Esophagus muscularis mucosa (tissue), 4 donors: ENCODE results near the gene CTRB1. TPM values are rescaled to one million over a fixed set of nuclear protein-coding genes. Genes with fewer than 3 reads are reported as not detected.
"Not testable (repeated sequence)": the region's sequence is repeated elsewhere in the genome, so short reads cannot be mapped to it uniquely, and the experiment has no call there.

Experiments
- DNase-seq: peaks from one replicate; pipeline ENCODE4 v3.0.0-alpha.2; 2017; ENCODE audit errors: extremely low spot score
- H3K27ac ChIP-seq, 4 donors: fragments of 200-600 bp; sonication (generic); replicated peaks in 1 of 4; 1 replicate in 3 of 4; 2 replicates in 1 of 4; pipeline ENCODE4 v1.5.1; 2016 to 2019; ENCODE audit warnings: mild to moderate bottlenecking in 1 of 4
- H3K27me3 ChIP-seq, 4 donors: fragments of 200-600 bp; sonication (generic); one replicate each; pipeline versions ENCODE4 v1.5.1 to v1.6.0; 2016 to 2019
- H3K36me3 ChIP-seq, 4 donors: fragments of 200-600 bp; sonication (generic); one replicate each; pipeline ENCODE4 v1.5.1; 2016 to 2019
- H3K4me1 ChIP-seq, 4 donors: fragments of 200-600 bp; sonication (generic); one replicate each; pipeline ENCODE4 v1.5.1; 2016 to 2019
- H3K4me3 ChIP-seq, 4 donors: fragments of 200-600 bp; sonication (generic); 1 replicate in 2 of 4; 2 replicates in 2 of 4; pipeline ENCODE4 v1.5.1; 2016 to 2019; ENCODE audit warnings: mild to moderate bottlenecking in 4 of 4, moderate library complexity in 1 of 4
- H3K9me3 ChIP-seq, 4 donors: fragments of 200-600 bp; sonication (generic); 1 replicate in 3 of 4; 2 replicates in 1 of 4; pipeline ENCODE4 v1.5.1; 2016 to 2019
- CTCF ChIP-seq, 3 experiments: fragments of 200-600 bp in 2 of 3; fragments of 450-650 bp in 1 of 3; sonication (generic) in 2 of 3; IDR thresholded peaks; one replicate each; pipeline ENCODE4 v1.5.1; 2017 to 2019; ENCODE audit warnings: antibody characterized with exemption in 3 of 3, mild to moderate bottlenecking in 2 of 3, moderate library complexity in 1 of 3
- EP300 ChIP-seq: sonication (generic); formaldehyde crosslinking; IDR thresholded peaks from one replicate; pipeline ENCODE4 v1.6.1; 2017; ENCODE audit warnings: antibody characterized with exemption
- POLR2A ChIP-seq: fragments of 450-650 bp; IDR thresholded peaks from one replicate; pipeline ENCODE4 v1.6.1; 2017; ENCODE audit warnings: antibody characterized with exemption, moderate library complexity, mild to moderate bottlenecking, low read depth
- POLR2AphosphoS5 ChIP-seq, 2 donors: sonication (generic); formaldehyde crosslinking; IDR thresholded peaks; one replicate each; pipeline ENCODE4 v1.6.1; 2017; ENCODE audit warnings: antibody characterized with exemption in 2 of 2
- WGBS: methylation state at CpG from one replicate; pipeline ENCODE4 v1.1.5; 2018; 5-methylcytosine and 5-hydroxymethylcytosine counted together
- intact Hi-C: fragments of 100-400 bp; cut with DNase I; formaldehyde crosslinking; loops from one replicate; pipeline ENCODE4 v1.15.1; 2023
- total RNA-seq, 4 donors: library from RNA; depleted of rRNA; stranded (reverse); fragments of >200 nt; gene quantifications; one replicate each; pipeline versions ENCODE4 v1.1.0 to v1.2.1, GENCODE V29; 2016

The CTRB1 gene
- total RNA-seq, 4 donors from 2014 or later: not detected

DNA sequence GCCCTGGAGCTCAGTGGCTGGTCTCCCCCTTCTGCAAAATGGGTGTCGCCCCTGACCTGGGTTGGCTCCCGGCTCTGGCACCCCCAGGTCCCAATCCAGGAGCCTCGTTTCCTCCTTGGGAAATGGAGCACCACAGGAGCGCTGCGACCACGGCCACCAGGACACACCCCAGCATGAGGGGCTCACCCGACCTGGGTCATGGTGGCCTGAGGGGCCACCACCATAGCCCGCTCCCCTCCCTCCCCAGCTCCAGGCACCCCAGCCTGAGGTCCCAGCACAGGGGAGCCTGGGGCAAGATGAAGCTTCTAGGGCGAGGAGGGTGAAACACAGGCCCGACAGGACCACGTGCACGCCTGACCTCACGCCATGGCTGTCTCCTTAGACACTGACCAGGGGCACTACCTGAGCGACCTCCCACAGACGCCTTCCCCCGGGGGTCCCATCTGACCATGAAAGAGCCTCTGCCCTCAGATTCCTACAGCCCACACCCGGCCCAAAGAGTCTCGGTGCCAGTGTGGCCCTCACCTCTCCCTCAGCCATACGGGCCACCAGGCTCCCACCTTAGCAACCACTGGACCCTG is 20.8 kb downstream of the CTRB1 start:
- H3K4me1 ChIP-seq: peaks cover 55 to 71% (median 64%) of the 10 kb centered on the region in 4 donors
- peaks cover 16 to 61% (median 50%) of the 10 kb centered on the region in 4 donors for H3K36me3 ChIP-seq
- H3K4me3 ChIP-seq: no peak overlapping the region
- H3K9me3 ChIP-seq: no peaks in the 10 kb centered on the region
- intact Hi-C loops: loop anchor here (5.0 kb wide), 1 partner anchor 68 kb away; no protein-coding TSS in a partner anchor
- no peaks in the 10 kb centered on the region for H3K27me3 ChIP-seq
- 73% methylated on average over 5 of the region's 19 CpGs for WGBS
- TF ChIP-seq POLR2AphosphoS5 (IDR thresholded peaks at IDR 0.05): no peak
- no peak for TF ChIP-seq POLR2A
- TF ChIP-seq EP300: no peak
- TF ChIP-seq CTCF (IDR thresholded peaks at IDR 0.05): no peak
- H3K27ac ChIP-seq: peak overlapping the region; percentile 82 to 85 (median 84)
- no peak for DNase-seq

GRCh38 chr16:75240633-75241032 is 21.8 kb downstream of the CTRB1 start:
- WGBS: 80% methylated on average over 1 of the region's 7 CpGs
- peaks cover 63 to 78% (median 72%) of the 10 kb centered on the region in 4 donors for H3K4me1 ChIP-seq

DNA sequence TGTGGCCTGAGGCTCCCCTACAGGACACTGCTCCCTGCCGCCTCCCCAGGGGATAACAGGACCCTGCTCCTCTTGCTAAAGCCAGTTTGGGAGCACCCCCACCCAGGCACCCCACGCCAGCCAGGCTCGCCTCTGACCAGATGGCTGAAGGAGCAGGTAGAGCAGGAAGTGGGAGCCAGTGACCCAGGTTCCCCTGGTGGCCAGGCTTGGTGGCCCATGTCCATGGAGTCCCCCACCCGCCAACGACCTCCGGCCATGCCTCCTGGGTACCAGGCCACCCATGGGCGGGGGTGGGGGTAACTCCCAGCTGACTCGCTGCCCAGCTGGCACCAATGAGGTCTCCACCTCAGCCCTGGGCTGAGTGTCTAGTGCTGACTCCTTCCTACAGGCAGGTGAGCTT is 22.6 kb downstream of the CTRB1 start:
- peak overlapping the region in 1 of 4 donors; percentile 48 for H3K27ac ChIP-seq

More at GRCh38 chr16:75240633-75241032, 21.8 kb downstream of the CTRB1 start:
- Histone ChIP-seq H3K27ac (peak overlapping the region in 1 of 4 donors; percentile 84), H3K36me3 (peaks cover 7 to 51% (median 40%) of the 10 kb centered on the region in 4 donors)
- DNase-seq, H3K4me3 ChIP-seq, intact Hi-C loops, H3K9me3 ChIP-seq, H3K27me3 ChIP-seq: not testable (repeated sequence)

DNA sequence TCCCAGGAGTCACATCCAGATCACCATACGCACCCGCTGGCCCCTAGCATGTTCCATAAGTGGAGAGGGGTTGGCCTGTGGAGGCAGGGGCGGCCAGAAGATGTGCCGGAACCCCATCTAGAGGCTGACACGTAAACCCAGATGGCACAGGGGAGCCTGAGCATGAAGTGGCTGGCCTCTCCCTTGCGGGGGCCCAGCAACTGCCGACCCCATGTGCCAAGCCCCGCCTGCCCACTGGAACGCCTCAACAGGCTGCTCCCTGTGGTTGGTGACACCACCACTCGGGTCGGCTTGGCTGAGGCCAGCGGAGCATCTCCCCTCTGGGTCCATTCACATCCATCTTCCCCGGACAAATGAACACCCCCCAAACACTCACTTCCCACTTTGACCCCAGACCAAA is 23.2 kb downstream of the CTRB1 start:
- intact Hi-C loops: no loop called here
- WGBS: 95% methylated on average over 13 of the region's 13 CpGs

More for the DNA sequence above, 22.6 kb downstream of the CTRB1 start:
- DNase-seq: no peak
- no peak for TF ChIP-seq CTCF (IDR thresholded peaks at IDR 0.05)
- no peak for TF ChIP-seq EP300
- TF ChIP-seq POLR2A: no peak
- TF ChIP-seq POLR2AphosphoS5 (IDR thresholded peaks at IDR 0.05): no peak
- Histone ChIP-seq H3K36me3 (peaks cover 7 to 45% (median 33%) of the 10 kb centered on the region in 4 donors), H3K9me3 (no peaks in the 10 kb centered on the region), H3K27me3 (no peaks in the 10 kb centered on the region), H3K4me1 (peaks cover 70 to 85% (median 80%) of the 10 kb centered on the region in 4 donors), H3K4me3 (no peak overlapping the region)
- 63% methylated on average over 5 of the region's 8 CpGs for WGBS
- intact Hi-C loops: no loop called here

GRCh38 chr16:75242436-75243078 is 23.8 kb downstream of the CTRB1 start:
- peak overlapping the region in 2 of 4 donors; percentile 90 to 95 for H3K27ac ChIP-seq
- H3K27me3 ChIP-seq, intact Hi-C loops, DNase-seq, H3K4me3 ChIP-seq, H3K9me3 ChIP-seq: not testable (repeated sequence)
- peaks cover 75 to 90% (median 83%) of the 10 kb centered on the region in 4 donors for H3K4me1 ChIP-seq
- peaks cover 7 to 36% (median 26%) of the 10 kb centered on the region in 4 donors for H3K36me3 ChIP-seq
- WGBS: 93% methylated on average over 21 of the region's 27 CpGs

More for the DNA sequence above, 23.2 kb downstream of the CTRB1 start:
- Histone ChIP-seq H3K9me3 (no peaks in the 10 kb centered on the region), H3K4me1 (peaks cover 75 to 88% (median 83%) of the 10 kb centered on the region in 4 donors), H3K36me3 (peaks cover 7 to 40% (median 28%) of the 10 kb centered on the region in 4 donors), H3K4me3 (no peak overlapping the region), H3K27me3 (no peaks in the 10 kb centered on the region), H3K27ac (peak overlapping the region in 1 of 4 donors; percentile 48)
- TF ChIP-seq POLR2A (no peak), CTCF (IDR thresholded peaks at IDR 0.05) (no peak), POLR2AphosphoS5 (IDR thresholded peaks at IDR 0.05) (no peak)
- DNase-seq: no peak
